ENCODE measurements around the gene CHD8. TPM values are rescaled to one million over a fixed set of nuclear protein-coding genes. Genes with fewer than 3 reads are reported as not detected.
"Not testable (repeated sequence)": the region's sequence is repeated elsewhere in the genome, so short reads cannot be mapped to it uniquely, and the experiment has no call there.

The CHD8 gene
- 41.7 and 42.4 TPM in 2 replicates for total RNA-seq (2014; rRNA removed; shearing (Covaris generic))
- 33.9 and 41.7 TPM in 2 replicates for polyA plus RNA-seq (2014; cell fraction: nucleus; rRNA removed)

- DNase-seq (ENCODE audit: extremely low read depth, low read depth) = peak; percentile 100
Observed at GRCh38 chr14:21455912-21456667, at the start of gene CHD8. TSS of gene CHD8 (minus strand) at chr14:21456123. CDS start at chr14:21431643, 24,480 bp downstream.

- DNase-seq (ENCODE audit: extremely low read depth, low read depth) = no peak
Observed at GRCh38 chr14:21505012-21505553, 49.2 kb upstream of the CHD8 start.

- DNase-seq (ENCODE audit: extremely low read depth, low read depth) = no peak
Observed at GRCh38 chr14:21503376-21503775, 47.5 kb upstream of the CHD8 start.

- no peak for DNase-seq (ENCODE audit: extremely low read depth, low read depth)
Observed at GRCh38 chr14:21501568-21501967, 45.6 kb upstream of the CHD8 start.

- DNase-seq (ENCODE audit: extremely low read depth, low read depth) = peak; percentile 43
Observed at GRCh38 chr14:21498540-21499526, 42.9 kb upstream of the CHD8 start.

GRCh38 chr14:21496453-21496852 is 40.5 kb upstream of the CHD8 start:
- no peak for DNase-seq (ENCODE audit: extremely low read depth, low read depth)

- DNase-seq (ENCODE audit: extremely low read depth, low read depth) = no peak
Observed at GRCh38 chr14:21494902-21495762, 39.2 kb upstream of the CHD8 start.

GRCh38 chr14:21486640-21487087 is 30.7 kb upstream of the CHD8 start:
- no peak for DNase-seq (ENCODE audit: extremely low read depth, low read depth)

- DNase-seq (ENCODE audit: extremely low read depth, low read depth) = peak; percentile 99
Observed at GRCh38 chr14:21476925-21477681, 21.2 kb upstream of the CHD8 start, which contains the start of the genes RAB2B and TOX4. TSS of gene RAB2B (minus strand) at chr14:21476959. CDS start at chr14:21476872, 87 bp downstream. TSS of gene TOX4 (plus strand) at chr14:21477195. CDS start at chr14:21477279, 84 bp downstream.

GRCh38 chr14:21476523-21476924 is 20.6 kb upstream of the CHD8 start:
- no peak for DNase-seq (ENCODE audit: extremely low read depth, low read depth)

- DNase-seq (ENCODE audit: extremely low read depth, low read depth) = no peak
Observed at GRCh38 chr14:21475767-21476522, 20.0 kb upstream of the CHD8 start.

- no peak for DNase-seq (ENCODE audit: extremely low read depth, low read depth)
Observed at GRCh38 chr14:21467616-21468015, 11.7 kb upstream of the CHD8 start.

GRCh38 chr14:21455592-21455911 is 371 bp downstream of the CHD8 start:
- no peak for DNase-seq (ENCODE audit: extremely low read depth, low read depth)

GRCh38 chr14:21454843-21455544 is 929 bp downstream of the CHD8 start:
- DNase-seq (ENCODE audit: extremely low read depth, low read depth) = no peak

GRCh38 chr14:21449899-21450216 is 6.1 kb downstream of the CHD8 start:
- DNase-seq (ENCODE audit: extremely low read depth, low read depth) = no peak

- DNase-seq (ENCODE audit: extremely low read depth, low read depth) = not testable (repeated sequence)
Observed at GRCh38 chr14:21442657-21443056, 13.3 kb downstream of the CHD8 start.

GRCh38 chr14:21440859-21441258 is 15.1 kb downstream of the CHD8 start:
- DNase-seq (ENCODE audit: extremely low read depth, low read depth) = no peak
